Activated gamma-delta T cell treated with Interleukin-2 at 50 U/mL for 16 hours (primary cell): Measurements from ENCODE around the gene NECTIN2.
"Not testable (repeated sequence)": the region's sequence is repeated elsewhere in the genome, so short reads cannot be mapped to it uniquely, and the experiment has no call there.

Experiments
- DNase-seq: peaks from one replicate; pipeline ENCODE4 v3.0.0-alpha.2; 2020

NECTIN2 gene

DNA sequence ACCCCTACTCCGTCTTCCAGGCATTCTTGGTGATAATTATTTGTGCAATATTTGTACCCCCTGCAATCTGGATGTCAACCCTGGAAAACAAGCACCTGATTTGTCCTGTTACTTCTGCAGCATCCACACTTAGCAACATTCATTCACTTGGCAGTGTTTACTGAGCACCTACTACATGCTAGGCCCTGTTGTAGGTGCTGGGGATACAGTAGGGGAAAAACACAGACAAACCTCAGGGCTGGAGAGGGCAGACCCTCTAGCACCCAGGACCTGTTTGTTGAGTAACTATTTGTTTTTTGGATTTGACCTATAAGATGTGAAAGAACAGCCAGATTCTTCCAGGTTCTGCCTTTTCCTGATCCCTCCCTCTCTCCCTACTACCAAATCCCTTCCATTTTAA is 9.5 kb downstream of the NECTIN2 start:
- DNase-seq, result no peak

DNA sequence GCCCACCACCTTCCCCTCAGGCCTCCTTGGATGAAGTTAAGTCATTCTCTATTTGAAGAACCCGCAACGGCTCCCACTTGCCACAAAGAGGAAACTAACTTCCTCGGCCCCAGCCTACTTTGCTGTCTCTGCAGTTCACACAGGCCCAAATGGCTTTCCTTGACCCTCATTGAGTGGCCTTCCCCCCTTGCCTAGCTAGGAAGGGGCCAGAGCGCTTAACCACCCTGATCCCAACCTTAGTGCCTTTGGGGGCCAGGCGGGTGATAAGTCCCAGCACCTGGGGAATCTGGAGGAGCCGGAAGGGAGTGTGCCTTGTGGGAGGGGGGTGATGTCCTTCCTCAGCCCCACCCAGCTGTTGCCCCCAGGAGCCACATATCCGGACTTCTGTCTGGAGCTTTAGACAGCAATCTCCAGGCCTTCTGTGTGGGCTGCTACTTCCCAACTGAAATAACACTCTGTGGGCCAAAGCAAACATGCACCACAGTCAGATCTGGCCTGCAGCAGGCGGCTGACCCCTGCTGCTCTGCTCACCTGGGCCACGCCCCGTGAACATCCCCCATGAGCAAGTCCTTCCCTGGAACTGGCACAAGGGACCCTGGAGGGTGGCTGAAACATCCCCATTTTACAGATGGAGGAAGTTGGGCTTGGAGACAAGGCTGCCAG is 10.5 kb downstream of the NECTIN2 start:
- no peak for DNase-seq

DNA sequence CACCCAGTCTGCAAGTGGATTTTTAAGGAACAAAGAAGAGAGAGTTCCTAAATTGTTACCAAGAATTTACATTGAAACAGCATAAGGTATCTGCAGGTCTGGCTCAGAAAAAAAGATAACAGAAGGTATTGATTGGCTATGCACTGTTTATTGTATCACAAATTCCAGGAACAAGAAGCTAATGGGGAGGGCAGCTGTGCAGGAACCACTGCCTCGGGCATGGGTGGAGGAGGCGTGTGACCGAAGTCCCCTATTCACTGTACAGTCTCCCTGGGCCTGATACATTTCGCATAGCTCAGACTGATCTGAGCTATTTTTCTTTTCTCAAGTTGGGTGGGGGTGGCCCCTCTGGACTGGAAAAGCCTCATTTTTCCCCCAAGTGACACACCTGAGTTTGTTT is 11.7 kb downstream of the NECTIN2 start:
- DNase-seq, result no peak

DNA sequence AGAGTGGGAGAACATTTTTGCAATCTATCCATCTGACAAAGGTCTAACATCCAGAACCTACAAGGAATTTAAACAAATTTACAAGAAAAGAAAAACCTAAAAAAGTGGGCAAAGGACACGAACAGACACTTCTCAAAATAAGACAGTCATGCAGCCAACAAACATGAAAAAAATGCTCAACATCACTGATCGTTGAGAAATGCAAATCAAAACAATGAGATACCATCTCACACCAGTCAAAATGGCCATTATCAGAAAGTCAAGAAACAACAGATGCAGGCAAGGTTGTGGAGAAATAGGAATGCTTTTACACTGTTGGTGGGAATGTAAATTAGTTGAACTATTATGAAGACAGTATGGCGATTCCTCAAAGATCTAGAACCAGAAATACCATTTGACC is 15.5 kb downstream of the NECTIN2 start:
- not testable (repeated sequence) for DNase-seq

DNA sequence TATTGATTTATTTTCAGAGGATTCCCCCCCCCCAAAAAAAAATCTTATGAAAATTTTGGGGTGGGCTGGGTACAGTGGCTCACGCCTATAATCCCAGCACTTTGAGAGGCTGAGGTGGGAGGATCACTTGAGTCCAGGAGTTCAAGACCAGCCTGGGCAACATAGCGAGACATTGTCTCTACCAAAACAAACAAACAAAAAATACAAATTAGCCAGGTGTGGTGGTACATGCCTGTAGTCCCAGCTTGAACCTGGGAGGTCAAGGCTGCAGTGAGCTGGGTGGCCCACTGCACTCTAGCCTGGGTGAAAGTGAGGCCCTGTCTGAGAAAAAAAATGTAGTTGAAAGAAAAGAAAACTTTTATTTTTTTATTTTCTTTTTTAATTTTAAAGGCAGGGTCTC is 17.9 kb downstream of the NECTIN2 start:
- no peak for DNase-seq

DNA sequence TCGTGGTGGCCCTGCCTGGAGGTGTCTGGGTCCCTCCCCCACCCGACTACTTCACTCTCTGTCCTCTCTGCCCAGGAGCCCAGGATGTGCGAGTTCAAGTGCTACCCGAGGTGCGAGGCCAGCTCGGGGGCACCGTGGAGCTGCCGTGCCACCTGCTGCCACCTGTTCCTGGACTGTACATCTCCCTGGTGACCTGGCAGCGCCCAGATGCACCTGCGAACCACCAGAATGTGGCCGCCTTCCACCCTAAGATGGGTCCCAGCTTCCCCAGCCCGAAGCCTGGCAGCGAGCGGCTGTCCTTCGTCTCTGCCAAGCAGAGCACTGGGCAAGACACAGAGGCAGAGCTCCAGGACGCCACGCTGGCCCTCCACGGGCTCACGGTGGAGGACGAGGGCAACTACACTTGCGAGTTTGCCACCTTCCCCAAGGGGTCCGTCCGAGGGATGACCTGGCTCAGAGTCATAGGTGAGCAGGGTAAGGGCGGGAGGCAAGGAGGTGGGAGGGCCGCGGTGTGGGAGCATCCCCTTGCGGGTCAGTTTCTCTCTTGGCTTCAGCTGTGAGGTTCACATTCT is 19.2 kb downstream of the NECTIN2 start:
- DNase-seq, result no peak

DNA sequence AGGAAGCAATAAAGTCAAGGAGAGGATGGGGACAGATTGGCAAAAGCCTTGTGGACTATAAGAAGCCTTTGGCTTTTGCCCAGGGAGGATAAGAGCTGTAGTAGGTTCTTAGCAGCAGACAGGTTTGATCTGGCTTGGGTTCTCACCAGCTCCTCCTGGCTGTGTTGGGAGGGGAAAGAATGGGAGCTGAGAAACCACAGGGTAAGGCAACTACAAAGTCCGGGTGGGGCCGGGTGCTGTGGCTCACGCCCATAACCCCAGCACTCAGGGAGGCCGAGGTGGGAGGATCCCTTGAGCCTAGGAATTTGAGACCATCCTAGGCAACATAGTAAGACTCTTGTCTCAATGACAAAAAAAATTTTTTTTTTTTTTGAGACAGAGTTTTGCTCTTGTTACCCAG is 20.6 kb downstream of the NECTIN2 start:
- DNase-seq, result no peak

DNA sequence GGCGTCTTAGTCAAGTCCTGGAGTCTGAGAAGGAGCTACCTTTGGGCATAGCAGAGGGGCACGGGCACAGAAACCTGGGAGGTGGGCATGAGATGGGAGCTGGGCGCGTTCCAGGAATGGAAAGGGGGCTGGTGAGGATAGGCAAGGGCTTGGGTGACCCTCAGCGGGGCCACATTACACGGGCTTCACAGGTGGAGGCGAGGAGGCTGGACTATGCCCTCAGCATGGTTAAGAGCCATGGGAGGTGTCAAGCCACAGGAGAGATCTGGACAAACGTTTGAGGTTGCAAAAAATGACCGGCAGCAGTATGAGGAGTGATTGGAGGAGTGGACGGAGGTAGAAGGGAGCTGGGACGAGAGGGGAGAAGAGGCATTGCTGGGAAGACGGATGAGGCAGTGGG is 21.5 kb downstream of the NECTIN2 start:
- no peak for DNase-seq

DNA sequence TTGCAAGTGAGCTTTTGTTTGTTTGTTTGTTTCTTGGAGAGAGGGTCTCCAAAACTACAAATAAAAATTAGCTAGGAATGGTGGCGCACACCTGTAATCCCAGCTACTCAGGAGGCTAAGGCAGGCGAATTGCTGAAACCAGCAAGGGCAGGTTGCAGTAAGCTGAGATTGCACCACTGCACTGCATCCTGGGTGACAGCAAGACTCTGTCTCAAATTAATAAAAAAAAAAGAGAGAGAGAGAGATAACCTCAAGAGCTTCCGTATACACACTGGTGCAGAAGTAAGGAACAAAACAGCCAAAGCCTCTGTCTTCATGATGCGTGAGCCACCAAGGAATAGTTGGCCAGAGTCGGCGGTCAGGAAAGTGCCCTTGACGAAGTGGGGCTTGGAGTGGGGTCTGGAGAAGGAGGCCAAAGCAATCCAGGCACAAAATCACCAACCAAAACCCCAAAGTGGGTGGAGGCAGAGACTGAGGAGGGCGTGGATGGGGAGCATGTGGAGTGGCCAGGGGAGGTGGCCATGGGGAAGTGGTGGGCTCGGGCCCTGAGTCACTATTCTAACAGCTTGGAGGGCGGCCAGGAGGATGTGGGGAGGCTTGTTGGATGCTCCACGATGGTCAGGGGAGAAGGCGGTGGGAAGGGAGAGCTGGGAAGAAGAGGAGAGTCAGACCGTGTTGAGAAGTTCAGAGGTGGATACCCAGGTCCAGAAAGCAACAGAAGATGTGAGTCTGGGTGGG is 23.8 kb downstream of the NECTIN2 start:
- no peak for DNase-seq

DNA sequence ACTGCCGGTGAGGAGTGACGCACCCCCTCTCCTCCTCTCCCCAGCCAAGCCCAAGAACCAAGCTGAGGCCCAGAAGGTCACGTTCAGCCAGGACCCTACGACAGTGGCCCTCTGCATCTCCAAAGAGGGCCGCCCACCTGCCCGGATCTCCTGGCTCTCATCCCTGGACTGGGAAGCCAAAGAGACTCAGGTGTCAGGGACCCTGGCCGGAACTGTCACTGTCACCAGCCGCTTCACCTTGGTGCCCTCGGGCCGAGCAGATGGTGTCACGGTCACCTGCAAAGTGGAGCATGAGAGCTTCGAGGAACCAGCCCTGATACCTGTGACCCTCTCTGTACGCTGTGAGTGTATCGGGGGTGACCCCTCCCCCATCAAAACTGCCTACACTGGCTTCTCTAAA is 25.7 kb downstream of the NECTIN2 start:
- no peak for DNase-seq

DNA sequence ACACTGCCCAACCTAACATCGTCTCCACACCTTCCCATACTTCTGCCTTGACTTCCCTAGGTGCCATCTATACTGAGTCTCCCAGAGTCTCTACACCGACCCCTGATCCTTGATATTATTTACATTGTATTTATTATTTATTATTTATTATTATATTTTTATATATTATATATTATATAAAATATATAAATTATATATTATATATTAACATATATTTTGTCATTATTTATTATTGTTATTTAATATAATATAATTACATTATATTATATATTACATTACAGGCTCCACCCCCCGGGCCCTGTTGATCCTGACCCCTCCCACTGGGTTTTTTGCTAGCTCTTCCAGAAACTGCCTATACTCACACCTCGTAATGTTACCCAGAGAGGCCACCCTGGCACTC is 26.6 kb downstream of the NECTIN2 start:
- no peak for DNase-seq

DNA sequence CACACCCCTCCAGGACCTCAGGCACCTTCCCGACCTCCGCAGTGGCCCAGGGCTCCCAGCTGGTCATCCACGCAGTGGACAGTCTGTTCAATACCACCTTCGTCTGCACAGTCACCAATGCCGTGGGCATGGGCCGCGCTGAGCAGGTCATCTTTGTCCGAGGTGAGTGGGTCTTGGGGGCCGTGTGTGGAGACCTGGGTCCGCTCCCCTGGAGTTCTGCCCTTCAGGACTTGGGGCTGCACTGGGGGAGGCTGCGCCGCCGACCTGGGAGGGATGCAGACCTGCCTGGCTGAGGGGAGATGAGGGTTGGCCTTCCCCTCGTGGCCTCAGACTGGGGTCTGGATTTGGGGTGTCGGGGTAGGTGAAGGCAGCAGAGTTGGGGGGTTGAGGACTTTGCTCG is 28.2 kb downstream of the NECTIN2 start:
- no peak for DNase-seq

DNA sequence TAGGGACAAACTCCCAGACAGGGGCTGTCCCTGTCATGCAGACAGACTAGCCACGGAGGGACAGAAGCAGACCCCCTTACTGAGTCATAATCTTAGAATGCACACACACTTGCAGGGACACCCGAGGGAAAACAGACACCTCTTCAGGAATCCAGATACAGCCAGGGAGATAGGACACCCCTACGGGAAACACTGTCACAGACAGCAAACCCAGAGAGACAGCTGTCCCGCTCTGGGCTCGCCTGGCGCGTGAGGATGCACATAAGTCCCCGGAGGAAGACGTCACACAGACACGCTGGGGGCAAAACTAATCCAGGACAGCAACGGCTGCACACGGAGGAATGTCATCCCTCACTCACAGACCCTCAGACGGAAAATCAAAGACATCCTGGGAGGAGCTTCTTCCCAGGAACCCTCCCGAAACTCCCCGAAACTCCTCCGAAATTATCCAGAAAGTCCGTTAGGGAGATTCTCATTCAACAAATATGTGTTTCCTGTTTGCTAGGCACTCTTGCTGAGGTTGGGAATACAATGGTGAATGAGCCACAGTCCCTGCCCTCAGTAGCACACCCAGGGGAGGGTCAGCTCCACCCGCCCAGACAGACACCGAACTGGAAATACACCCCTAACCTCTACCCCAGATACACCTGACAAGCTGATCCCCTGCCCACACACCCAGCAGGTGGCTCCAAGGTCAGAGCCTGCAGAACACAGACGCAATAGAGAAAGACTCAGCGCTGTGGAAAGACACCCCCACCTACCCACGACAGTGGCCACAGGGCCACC is 29.8 kb downstream of the NECTIN2 start:
- no peak for DNase-seq

DNA sequence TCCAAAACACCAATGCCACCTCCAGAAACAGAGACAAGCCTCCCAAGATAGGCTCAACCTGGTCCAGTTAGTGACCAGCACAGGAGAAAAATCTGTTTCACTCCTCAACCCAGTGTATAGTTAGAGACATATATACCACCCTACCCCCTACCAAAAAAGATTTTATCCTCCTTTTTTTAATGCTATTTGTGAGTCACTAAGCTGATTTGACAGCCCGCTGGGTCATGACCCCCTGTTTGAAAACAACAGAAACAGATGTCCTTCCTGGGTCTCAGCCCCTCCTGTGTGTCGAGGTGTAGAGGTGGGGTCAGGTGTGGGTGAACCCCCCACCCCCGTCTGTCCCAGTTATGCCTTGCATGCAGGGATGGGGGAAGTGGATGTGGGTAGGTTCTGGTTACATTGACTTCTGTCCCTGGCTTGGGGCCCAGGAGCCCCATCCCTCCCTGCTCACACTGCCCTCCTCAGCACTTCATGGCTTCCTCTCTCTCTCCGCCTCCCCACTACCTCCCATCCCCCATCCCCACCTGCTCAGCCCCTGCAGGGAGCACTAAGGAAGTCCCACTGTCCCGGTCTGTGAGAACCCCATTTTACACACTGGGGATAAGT is 30.9 kb downstream of the NECTIN2 start:
- DNase-seq, result no peak

DNA sequence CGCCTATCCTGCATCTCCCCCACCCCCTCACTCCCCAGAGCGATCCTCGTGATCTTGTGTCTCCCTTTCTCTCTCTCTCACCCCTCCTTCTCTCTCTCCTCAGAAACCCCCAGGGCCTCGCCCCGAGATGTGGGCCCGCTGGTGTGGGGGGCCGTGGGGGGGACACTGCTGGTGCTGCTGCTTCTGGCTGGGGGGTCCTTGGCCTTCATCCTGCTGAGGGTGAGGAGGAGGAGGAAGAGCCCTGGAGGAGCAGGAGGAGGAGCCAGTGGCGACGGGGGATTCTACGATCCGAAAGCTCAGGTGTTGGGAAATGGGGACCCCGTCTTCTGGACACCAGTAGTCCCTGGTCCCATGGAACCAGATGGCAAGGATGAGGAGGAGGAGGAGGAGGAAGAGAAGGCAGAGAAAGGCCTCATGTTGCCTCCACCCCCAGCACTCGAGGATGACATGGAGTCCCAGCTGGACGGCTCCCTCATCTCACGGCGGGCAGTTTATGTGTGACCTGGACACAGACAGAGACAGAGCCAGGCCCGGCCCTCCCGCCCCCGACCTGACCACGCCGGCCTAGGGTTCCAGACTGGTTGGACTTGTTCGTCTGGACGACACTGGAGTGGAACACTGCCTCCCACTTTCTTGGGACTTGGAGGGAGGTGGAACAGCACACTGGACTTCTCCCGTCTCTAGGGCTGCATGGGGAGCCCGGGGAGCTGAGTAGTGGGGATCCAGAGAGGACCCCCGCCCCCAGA is 32.2 kb downstream of the NECTIN2 start:
- no peak for DNase-seq

DNA sequence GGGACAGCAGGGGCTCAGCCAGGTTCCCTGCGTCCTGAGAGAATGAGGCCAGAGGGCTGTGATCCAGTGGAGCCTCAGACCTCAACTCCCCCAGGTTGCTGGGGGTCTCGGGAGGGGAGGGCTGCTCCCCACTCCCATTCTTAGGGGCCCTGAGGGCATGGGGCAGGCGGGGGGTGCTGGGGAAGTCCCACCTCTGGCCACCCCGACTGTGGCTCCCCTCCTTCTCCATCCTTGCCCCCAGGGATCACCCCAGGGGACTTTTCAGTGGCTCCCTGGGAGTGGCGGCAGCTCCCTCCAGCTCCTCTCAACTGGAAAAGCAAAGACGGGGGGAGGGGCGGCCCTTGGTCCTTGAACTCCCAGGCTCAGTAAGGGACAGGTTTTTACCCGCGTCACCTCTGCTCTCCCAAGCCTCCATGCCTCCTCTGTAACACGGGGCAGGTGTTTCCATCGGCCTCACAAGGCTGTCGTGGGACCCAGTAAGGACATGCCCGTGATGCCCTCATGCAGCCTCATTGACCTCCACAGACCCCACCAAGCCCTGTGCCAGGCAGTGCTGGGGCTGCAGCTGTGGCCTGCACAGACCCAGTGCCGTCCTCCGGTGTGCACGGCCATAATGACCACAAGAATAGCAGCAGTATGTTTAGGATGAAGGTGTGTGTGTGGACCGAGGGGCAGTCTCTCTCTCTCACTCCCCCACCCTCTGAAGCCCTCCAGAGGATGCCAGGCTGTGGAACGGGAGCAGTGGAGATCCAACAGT is 33.4 kb downstream of the NECTIN2 start:
- DNase-seq, result no peak

DNA sequence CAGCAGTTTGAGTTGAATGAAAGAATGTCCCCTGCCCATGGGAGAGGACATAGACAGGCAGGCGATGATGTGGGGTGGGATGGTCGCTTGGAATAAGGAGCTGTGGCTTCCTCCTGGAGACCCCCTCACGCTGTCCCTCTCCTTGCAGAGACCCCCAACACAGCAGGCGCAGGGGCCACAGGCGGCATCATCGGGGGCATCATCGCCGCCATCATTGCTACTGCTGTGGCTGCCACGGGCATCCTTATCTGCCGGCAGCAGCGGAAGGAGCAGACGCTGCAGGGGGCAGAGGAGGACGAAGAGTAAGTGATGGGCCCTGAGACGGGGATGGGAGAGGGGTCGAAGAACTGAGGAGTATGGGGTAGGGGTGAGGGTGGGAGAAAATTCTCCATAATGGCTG is 36.0 kb downstream of the NECTIN2 start:
- no peak for DNase-seq

DNA sequence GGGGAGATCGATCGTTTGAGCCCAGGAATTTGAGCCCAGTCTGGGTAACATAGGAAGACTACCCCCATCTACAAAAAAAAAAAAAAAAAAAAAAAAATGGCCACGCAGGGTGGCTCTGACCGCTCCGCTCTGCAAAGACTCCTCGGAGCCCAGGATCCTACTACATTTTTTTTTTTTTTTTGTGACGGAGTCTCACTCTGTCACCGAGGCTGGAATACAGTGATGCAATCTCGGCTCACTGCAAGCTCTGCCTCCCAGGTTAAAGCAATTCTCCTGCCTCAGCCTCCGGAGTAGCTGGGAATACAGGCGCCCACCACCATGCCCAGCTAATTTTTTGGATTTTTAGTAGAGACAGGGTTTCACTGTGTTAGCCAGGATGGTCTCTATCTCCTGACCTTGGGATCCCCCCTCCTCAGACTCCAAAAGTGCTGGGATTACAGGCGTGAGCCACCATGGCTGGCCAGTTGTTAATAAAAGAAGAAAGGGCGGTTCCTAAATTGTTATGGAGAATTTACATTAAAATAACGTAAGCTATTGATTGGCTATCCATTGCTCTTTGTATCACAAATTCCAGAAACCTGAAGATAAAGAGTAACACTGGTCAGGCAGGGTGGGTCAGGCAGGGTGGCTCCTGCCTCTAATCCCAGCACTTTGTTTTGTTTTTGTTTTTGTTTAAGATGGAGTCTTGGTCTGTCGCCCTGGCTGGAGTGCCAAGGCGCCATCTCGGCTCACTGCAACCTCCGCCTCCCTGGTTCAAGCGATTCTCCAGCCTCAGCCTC is 36.7 kb downstream of the NECTIN2 start:
- DNase-seq, result not testable (repeated sequence)

DNA sequence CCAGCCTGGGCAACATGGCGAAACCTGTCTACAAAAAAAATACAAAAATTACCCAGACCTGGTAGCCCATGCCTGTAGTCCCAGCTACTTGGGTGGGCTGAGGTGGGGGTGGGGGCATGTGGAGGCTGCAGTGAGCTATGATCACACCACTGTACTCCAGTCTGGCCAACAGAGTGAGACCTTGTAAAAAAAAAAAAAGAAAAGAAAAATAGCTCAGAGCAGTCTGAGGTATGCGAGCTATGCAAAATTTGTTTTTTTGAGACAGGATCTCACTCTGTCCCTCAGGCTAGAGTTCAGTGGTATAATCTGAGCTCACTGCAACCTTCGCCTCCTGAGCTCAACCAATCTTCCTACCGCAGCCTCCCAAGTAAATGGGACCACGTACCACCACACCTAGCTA is 37.8 kb downstream of the NECTIN2 start:
- DNase-seq, result no peak

DNA sequence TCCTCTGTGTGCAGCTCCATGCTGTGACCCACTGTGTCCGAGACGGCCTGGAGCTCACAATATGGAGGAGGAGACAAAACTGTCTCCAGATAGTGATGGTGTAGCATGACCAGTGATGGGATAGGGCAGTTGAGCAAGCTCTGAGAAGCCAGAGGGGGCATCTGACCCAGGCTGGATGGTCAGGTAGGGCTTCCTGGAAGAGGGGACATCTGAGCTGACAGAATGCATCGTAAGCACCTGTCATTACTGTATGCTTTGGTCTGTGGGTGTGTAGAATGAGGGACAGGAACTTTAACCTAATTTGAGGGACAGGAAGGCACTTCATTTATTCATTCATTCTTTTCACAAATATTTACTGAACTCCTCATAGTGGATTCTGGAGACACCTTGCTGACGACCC is 38.5 kb downstream of the NECTIN2 start:
- DNase-seq, result no peak

DNA sequence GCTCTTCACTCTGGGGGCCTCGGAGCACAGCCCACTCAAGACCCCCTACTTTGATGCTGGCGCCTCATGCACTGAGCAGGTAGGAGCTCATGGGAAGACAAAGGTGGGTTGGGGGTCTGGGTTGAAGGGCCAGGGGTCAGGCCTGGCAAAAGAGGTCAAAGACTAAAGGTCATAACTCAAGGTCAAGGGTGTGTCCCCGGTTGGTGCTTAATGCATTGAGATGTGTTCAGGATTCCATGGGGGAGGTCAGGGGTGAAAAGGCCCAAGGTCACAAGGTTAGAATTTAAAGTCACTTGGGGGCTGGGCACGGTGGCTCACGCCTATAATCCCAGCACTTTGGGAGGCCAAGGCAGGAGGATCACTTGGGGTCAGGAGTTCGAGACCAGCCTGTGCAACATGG is 40.0 kb downstream of the NECTIN2 start:
- no peak for DNase-seq
